Omental fat pad (tissue), 4 donors: ENCODE results near the gene DOCK6. TPM values are rescaled to one million over a fixed set of nuclear protein-coding genes. Genes with fewer than 3 reads are reported as not detected.

Experiments used
- ATAC-seq: fragments of 150-250 bp; one replicate; pipeline ENCODE4 v1.9.1; 2016; ENCODE audit warnings: mild to moderate bottlenecking, moderate library complexity; ENCODE audit not compliant: low FRiP score
- DNase-seq: peaks from one replicate; pipeline ENCODE4 v3.0.0-alpha.2; 2019; ENCODE audit warnings: low spot score
- total RNA-seq, 4 donors: library from RNA; depleted of rRNA; stranded (reverse); fragments of >200 nt; gene quantifications; one replicate each; pipeline ENCODE4 v1.1.0, GENCODE V29; 2016
- TF ChIP-seq, protein P1 (sequence below), 3 donors: fragments of 450-650 bp; IDR thresholded peaks; one replicate each; pipeline ENCODE4 v1.5.1; 2016 to 2017; ENCODE audit warnings: antibody characterized with exemption in 3 of 3, mild to moderate bottlenecking in 3 of 3, moderate library complexity in 2 of 3

DOCK6 gene
- total RNA-seq, 4 donors from 2014 or later, result 17.1 to 109 (median 41.4) TPM

DNA sequence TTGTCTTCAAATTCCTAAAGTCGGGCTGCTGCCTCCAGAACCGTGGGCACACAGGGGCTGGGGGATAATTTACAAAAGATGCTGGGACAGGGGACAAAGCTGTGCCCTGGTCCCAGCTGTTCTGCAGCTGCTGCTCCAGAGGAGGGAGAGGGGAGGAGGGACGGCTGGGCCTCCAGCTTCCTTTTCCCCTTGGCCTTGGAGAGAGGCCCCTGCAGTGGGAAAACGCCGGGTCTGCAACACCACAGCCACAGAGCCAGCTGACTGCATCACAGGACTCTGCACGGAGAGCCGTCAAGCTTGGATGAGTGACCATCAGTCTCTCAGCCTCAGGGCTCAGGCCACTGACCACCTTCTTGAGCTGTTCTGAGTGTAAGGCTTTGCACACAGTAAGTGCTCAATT is 6.1 kb downstream of the DOCK6 start:
- ATAC-seq (no peak), DNase-seq (no peak)
- TF ChIP-seq, protein P1, sequence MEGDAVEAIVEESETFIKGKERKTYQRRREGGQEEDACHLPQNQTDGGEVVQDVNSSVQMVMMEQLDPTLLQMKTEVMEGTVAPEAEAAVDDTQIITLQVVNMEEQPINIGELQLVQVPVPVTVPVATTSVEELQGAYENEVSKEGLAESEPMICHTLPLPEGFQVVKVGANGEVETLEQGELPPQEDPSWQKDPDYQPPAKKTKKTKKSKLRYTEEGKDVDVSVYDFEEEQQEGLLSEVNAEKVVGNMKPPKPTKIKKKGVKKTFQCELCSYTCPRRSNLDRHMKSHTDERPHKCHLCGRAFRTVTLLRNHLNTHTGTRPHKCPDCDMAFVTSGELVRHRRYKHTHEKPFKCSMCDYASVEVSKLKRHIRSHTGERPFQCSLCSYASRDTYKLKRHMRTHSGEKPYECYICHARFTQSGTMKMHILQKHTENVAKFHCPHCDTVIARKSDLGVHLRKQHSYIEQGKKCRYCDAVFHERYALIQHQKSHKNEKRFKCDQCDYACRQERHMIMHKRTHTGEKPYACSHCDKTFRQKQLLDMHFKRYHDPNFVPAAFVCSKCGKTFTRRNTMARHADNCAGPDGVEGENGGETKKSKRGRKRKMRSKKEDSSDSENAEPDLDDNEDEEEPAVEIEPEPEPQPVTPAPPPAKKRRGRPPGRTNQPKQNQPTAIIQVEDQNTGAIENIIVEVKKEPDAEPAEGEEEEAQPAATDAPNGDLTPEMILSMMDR (IDR thresholded peaks at IDR 0.05), result no peak

DNA sequence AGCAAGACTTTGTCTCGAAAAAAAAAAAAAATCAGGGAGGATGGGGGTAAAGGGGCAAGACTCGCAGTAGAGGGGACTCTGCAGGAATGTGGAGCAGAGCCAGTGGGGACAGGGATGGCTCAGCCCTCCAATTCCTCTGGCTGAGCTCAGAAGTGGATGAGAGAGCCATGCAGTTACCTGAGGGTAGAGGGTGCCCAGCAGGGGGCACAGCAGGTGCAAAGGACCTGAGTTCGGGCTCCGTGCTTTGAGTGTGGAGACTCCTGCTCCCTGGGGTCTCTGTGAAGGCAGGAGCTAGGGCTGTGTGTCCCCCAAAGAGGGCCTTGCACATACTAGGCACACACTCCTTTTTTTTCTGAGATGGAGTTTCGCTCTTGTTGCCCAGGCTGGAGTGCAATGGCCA is 7.7 kb downstream of the DOCK6 start:
- no peak for ATAC-seq
- DNase-seq, result no peak
- TF ChIP-seq, protein P1 (IDR thresholded peaks at IDR 0.05), result no peak

DNA sequence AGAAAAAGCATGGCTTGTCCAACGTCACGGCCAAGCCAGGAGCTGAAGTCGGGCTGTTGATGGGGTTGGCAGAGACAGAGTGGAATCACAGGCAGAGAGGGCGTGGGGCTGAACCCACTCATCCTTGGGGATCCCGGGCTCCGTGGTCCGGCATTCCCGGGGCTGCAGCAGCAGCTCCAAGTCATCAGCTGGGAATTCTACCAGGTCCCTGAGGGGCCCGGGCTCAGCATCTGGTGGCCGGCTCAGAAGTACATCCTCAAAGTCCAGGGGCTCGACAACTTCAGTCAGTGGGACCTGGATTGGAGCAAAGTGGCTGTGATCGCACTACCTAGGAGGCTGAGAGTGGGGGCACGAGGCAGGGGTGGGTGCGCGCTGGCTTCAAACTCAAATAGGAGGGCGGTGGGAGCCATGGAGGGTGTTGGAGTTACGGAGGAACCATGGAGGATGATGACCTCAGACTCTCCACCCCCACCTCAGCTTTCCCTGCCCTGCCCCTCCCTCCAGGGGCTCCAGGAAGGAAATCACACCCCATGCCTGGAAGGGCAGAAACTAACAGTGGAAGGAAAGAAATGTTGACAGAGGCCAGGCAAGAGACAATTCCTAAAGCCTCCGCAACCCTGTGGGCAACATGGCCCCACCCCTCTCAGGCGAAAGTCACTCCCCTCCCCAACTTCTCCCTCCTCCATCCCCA is 9.5 kb downstream of the DOCK6 start:
- DNase-seq, result no peak
- TF ChIP-seq, protein P1 (IDR thresholded peaks at IDR 0.05), result no peak
- no peak for ATAC-seq

GRCh38 chr19:11251650-11252314 is 10.5 kb downstream of the DOCK6 start:
- TF ChIP-seq, protein P1 (IDR thresholded peaks at IDR 0.05), result no peak
- DNase-seq (no peak), ATAC-seq (no peak)

GRCh38 chr19:11251217-11251616 is 11.1 kb downstream of the DOCK6 start:
- TF ChIP-seq, protein P1 (IDR thresholded peaks at IDR 0.05), result no peak
- ATAC-seq (no peak), DNase-seq (no peak)

DNA sequence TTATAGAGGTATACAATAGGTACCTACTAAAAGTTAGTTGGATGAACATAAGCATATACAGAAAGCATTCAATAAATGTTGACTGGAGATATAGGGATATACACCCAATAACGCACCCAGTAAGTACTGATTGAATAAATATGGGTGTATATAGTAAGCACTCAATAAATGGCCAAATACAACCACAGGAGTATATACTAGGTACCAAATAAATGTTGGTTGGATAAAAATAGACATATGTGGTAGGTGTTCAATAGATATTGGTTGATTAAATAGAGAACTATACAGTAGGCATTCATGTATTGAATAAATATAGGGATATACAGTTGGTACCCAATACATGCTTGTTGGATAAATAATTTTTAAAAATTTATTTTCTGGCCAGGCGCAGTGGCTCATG is 13.5 kb downstream of the DOCK6 start:
- ATAC-seq, result no peak
- TF ChIP-seq, protein P1 (IDR thresholded peaks at IDR 0.05), result no peak
- DNase-seq, result no peak

DNA sequence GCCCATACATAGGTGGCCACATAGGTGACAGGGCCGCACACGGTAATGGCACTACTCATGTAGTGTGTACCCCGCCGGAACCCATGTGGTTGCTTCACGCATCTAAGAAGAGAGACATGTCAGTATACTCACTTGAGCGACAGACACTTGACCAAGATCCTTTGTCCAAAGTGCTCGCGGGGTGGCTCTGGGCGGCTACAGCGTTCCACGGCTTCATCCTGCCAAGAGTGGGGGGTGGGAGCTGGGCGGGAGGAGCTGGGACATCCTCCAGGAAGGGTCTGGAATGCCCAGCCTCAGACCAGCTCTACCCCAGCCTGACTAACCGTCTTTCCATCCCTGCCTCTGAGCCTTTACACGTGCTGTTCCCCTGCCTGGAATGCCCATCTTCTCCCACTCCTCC is 14.4 kb downstream of the DOCK6 start:
- no peak for DNase-seq
- ATAC-seq, result no peak
- TF ChIP-seq, protein P1 (IDR thresholded peaks at IDR 0.05), result no peak
